Embryonic facial prominence (tissue), 1 donor: ENCODE measurements around the gene SLC4A4.
"Not testable (repeated sequence)": the region's sequence is repeated elsewhere in the genome, so short reads cannot be mapped to it uniquely, and the experiment has no call there.

Experiments
- DNase-seq: peaks from one replicate; pipeline ENCODE4 v3.0.0-alpha.2; 2016; ENCODE audit errors: extremely low spot score

The SLC4A4 gene

GRCh38 chr4:71408961-71409360, 70.1 kb downstream of the SLC4A4 start:
- DNase-seq = not testable (repeated sequence)

- DNase-seq = no peak
Observed at GRCh38 chr4:71411981-71412380, 73.2 kb downstream of the SLC4A4 start.

- no peak for DNase-seq
Observed at GRCh38 chr4:71415491-71415890, 76.7 kb downstream of the SLC4A4 start.

- DNase-seq = no peak
Observed at GRCh38 chr4:71417150-71417549, 78.3 kb downstream of the SLC4A4 start.

GRCh38 chr4:71426381-71427042, 87.7 kb downstream of the SLC4A4 start:
- no peak for DNase-seq

GRCh38 chr4:71429106-71429505, 90.3 kb downstream of the SLC4A4 start:
- DNase-seq = no peak

GRCh38 chr4:71429962-71430361, 91.1 kb downstream of the SLC4A4 start:
- DNase-seq = no peak

- no peak for DNase-seq
Observed at GRCh38 chr4:71430609-71431008, 91.8 kb downstream of the SLC4A4 start.

GRCh38 chr4:71440612-71441011, 101.8 kb downstream of the SLC4A4 start:
- no peak for DNase-seq

GRCh38 chr4:71441186-71442169, 102.7 kb downstream of the SLC4A4 start:
- DNase-seq = no peak

GRCh38 chr4:71442336-71442735, 103.5 kb downstream of the SLC4A4 start:
- no peak for DNase-seq

GRCh38 chr4:71444395-71444794, 105.6 kb downstream of the SLC4A4 start:
- no peak for DNase-seq

- no peak for DNase-seq
Observed at GRCh38 chr4:71445811-71446210, 107.0 kb downstream of the SLC4A4 start.

- DNase-seq = no peak
Observed at GRCh38 chr4:71446479-71447081, 107.8 kb downstream of the SLC4A4 start.

- no peak for DNase-seq
Observed at GRCh38 chr4:71449040-71449439, 110.2 kb downstream of the SLC4A4 start.

- no peak for DNase-seq
Observed at GRCh38 chr4:71449878-71450277, 111.1 kb downstream of the SLC4A4 start.

- no peak for DNase-seq
Observed at GRCh38 chr4:71453531-71453930, 114.7 kb downstream of the SLC4A4 start.

GRCh38 chr4:71456841-71457240, 118.0 kb downstream of the SLC4A4 start:
- DNase-seq = no peak

GRCh38 chr4:71460371-71460770, 121.6 kb downstream of the SLC4A4 start:
- DNase-seq = no peak

GRCh38 chr4:71461422-71461821, 122.6 kb downstream of the SLC4A4 start:
- DNase-seq = no peak

- no peak for DNase-seq
Observed at GRCh38 chr4:71466775-71467174, 128.0 kb downstream of the SLC4A4 start.

GRCh38 chr4:71468116-71468710, 129.4 kb downstream of the SLC4A4 start:
- DNase-seq = no peak
